HK-2 (cell line): ENCODE measurements around the gene MEX3B.

ENCODE experiments used
- DNase-seq: peaks from one replicate; pipeline ENCODE4 v3.0.0-alpha.2; 2018; ENCODE audit not compliant: unreplicated experiment

Gene MEX3B

GRCh38 chr15:82045892-82046665, at the start of gene MEX3B:
MEX3B (minus strand) TSS chr15:82046018; CDS start chr15:82045705, 313 bp downstream.
- peak; percentile 90 for DNase-seq

DNA sequence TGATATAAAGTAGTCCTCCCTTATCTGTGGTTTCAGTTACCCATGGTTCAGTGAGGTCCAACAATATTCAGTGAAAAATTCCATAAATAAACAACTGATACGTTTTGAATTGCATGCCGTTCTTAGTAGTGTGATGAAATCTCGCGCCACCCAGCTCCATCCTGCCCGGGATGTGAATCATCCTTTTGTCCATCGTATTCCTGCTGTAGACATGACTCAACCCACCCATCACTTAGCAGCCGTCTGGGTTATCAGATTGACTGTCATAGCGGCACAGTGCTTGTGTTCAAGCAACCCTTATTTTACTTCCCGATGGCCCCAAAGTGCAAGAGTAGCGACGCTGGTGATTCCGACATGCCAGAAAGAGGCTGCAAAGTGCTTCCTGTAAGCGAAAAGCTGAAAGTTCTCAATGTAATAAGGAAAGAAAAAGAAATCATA, 48.0 kb upstream of the MEX3B start:
- DNase-seq: peak; percentile 35

- no peak for DNase-seq
Measured at GRCh38 chr15:82093325-82093724, 47.5 kb upstream of the MEX3B start.

GRCh38 chr15:82091636-82092140, 45.9 kb upstream of the MEX3B start:
- DNase-seq: no peak

GRCh38 chr15:82086243-82086995, 40.6 kb upstream of the MEX3B start:
- no peak for DNase-seq

GRCh38 chr15:82081914-82082762, 36.3 kb upstream of the MEX3B start:
- DNase-seq: peak; percentile 70

DNA sequence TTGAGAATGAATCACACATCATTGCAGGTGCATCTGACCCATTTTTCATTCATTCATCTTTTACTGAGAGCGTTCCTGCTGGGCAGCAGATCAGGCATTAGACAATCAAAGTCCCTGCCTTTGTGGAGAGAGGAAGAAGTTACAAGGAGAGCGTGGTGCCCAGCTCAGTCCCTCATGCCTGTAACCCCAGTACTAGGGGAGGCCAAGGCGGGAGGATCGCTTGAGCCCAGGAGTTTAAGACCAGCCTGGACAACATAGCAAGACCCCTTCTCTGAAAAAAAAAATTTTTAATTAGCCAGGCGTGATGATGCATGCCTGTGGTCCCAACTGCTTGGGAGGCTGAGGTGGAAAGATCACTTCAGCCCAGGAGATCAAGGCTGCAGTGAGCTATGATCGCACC, 35.0 kb upstream of the MEX3B start:
- no peak for DNase-seq

- DNase-seq: no peak
Measured at GRCh38 chr15:82079736-82080135, 33.9 kb upstream of the MEX3B start.

DNA sequence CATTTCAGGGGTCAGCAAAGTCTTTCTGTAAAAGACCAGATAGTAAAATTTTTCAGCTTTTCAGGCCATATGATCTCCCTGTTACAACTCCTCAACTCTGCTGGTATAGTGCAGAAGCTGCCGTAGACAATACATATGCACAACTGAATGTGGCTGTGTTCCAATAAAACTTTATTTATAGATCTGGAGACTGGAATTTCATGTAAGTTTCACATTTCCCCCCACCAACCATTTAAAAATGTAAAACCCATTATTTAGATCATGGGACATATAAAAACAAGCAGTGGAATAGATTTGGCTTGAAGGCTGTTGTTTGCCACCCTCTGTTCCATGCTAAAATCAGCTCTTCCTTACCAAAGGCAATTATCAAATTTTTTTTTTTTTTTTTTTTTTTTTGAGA, 28.8 kb upstream of the MEX3B start:
- no peak for DNase-seq

GRCh38 chr15:82072926-82073537, 27.2 kb upstream of the MEX3B start:
- no peak for DNase-seq

GRCh38 chr15:82066455-82066854, 20.6 kb upstream of the MEX3B start:
- DNase-seq: no peak

DNA sequence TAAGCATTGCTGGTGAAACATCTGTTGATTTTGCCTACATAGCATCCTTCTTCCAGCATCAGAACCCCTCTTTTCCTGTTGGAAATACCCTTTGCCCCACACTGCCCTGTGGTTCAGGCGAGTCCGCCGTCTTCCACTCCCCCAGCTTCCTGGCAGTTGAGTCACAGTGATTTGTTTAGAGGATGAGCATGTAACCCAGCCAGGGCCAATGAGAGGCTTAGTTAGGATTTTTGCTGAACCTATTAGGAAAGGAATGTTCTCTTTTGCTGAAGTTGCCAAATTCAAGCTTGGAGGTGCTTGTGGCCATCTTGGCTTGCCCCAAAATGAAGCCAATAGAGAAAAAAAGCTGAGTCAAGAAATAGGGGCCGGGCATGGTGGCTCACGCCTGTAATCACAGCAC, 19.0 kb upstream of the MEX3B start:
- DNase-seq: no peak

DNA sequence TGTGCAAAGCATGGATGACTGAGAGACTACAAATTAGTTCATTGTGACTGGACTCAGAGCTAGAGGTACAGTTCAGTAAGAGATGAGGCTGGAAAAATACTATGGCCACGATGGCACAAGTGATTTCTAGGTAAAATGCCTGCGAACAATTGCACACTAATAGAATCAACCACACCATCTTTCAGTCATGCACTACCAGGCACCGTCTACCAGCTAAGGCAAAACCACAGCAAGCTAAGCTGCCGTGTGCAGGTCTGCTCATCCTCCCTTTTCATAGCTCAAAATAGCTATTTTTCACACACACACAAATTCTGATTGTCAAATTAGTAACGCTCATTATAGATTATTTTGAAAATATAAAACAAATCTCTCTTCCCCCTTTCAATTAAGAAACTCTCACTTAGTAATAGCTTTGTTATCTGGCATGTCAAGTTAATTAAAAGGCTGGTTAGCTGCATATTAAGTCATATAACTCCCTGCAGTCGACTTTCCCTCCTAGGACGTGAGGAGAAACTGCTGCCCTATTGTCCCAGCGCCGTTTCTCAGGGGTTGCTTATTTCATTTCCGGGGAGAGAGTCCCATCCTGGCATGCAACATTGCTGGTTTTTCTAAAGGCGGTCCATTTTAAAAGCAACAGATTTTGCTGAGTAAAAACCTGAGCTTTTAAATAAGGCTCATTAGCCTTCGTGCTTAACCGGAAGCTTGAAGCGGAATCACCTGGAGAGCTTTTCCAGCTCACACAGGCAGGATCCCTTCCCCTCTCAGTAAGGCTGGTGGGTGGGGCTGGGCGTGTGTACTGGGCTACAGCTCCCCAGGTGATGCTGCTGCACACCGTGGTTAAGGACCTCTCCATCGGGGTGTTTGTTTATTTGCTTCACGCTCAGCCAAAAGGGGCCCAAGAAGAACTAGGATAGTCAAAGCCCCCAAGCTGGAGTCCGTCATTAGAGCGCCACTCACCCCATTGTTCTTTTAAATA, 16.9 kb upstream of the MEX3B start:
- no peak for DNase-seq

DNA sequence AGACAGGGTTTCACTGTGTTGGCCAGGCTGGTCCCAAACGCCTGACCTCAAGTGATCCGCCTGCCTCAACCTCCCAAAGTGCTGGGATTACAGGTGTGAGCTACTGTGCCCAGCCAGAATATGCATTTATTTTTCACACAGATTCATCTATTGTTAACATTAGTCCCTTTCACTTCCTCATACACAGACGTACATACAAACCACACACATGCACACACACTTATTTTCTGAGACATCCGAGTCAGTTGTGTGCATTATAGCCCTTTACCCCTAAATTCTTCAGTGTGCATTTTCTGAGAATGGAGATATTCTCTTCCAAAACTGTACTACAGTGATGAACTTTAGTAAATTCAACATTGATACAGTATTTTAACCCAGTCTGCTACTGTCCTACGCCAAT, 15.0 kb upstream of the MEX3B start:
- no peak for DNase-seq

DNA sequence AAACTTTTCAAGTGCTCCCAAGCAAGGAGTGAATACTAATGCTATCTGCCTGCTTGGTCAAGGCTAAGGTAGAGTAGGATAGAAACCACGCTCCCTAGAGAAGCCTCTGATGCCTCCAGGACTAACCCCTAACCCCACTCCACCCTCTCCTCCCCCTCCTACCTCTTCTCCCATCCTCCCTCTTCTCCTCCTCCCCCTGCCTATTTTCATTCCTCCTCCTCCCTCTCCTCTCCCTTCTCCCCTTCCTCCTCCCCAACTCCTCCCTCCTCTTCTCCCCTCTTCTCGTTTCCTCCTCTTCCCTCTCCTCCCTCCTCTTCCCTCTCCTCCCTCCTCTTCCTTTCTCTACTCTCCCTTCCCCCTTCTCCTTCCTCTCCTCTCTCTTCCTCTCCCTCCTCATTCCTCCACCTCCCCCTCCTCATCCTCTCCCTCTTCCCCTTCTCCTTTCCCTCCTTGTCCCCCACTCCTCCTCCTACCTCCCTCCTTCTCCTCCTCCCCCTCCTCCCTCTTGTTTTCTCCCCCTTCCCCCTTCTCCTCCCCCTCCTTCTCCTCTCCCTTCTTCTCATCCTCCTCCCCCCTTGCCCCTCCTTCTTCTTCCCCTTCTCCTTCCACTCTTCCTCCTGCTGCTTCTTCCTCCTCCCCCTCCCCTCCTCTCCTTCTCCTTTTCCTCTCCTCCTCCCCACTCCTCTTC, 12.8 kb upstream of the MEX3B start:
- DNase-seq: no peak

DNA sequence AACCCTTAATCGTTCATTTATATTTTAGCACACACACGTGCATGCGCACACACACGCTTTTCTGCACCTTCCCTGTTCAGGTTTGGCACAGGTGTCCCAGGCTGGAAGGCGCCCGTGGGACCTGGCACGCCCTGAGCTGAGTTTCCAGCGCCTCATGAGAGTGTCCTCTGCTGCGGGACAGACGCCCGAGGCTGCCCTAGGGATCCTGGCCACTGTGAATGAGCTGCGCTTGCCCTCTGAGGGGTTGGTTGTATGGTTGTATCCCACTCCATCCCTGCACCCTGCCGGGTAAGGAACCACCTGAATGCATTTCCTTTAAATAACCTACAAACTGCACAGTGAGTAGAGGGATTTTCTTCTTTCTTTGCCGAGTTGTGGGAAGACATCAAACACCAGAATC, 12.2 kb upstream of the MEX3B start:
- DNase-seq: no peak

- no peak for DNase-seq
Measured at GRCh38 chr15:82056958-82057823, 11.4 kb upstream of the MEX3B start.

GRCh38 chr15:82052751-82053150, 6.9 kb upstream of the MEX3B start:
- DNase-seq: no peak

GRCh38 chr15:82051664-82052063, 5.8 kb upstream of the MEX3B start:
- DNase-seq: no peak
